G401 (cell line): ENCODE results near the gene OLFM1. TPM values are rescaled to one million over a fixed set of nuclear protein-coding genes. Genes with fewer than 3 reads are reported as not detected.

Experiments
- DNase-seq: peaks from one replicate; pipeline ENCODE4 v3.0.0-alpha.2; 2015; ENCODE audit warnings: low spot score
- in situ Hi-C: cut with HindIII; loops from 2 replicates; pipeline ENCODE4 v1.10.0; 2016; ENCODE audit warnings: low sequenced_read_pairs, mixed read lengths
- total RNA-seq: library from RNA; depleted of rRNA; stranded (reverse); fragments of >200 nt; shearing (Covaris generic); gene quantifications from 2 replicates; pipeline ENCODE4 v1.2.3, GENCODE V29; 2014

OLFM1 gene
- total RNA-seq, 1 experiment from 2014 or later: 6.5 TPM

- no peak for DNase-seq
Observed at GRCh38 chr9:135074354-135075233, 12.9 kb upstream of the OLFM1 start.

GRCh38 chr9:135075234-135076142 is 12.0 kb upstream of the OLFM1 start:
- in situ Hi-C loops: no loop called here
- DNase-seq: peak; percentile 76

More at GRCh38 chr9:135074354-135075233, 12.9 kb upstream of the OLFM1 start:
- in situ Hi-C loops: no loop called here

GRCh38 chr9:135076143-135076875 is 11.2 kb upstream of the OLFM1 start:
- in situ Hi-C loops: no loop called here
- DNase-seq: no peak

- no peak for DNase-seq
Observed at GRCh38 chr9:135076876-135077430, 10.5 kb upstream of the OLFM1 start.

GRCh38 chr9:135077497-135078200 is 9.8 kb upstream of the OLFM1 start:
- in situ Hi-C loops: no loop called here
- no peak for DNase-seq

More at GRCh38 chr9:135076876-135077430, 10.5 kb upstream of the OLFM1 start:
- in situ Hi-C loops: no loop called here

GRCh38 chr9:135078361-135078821 is 9.1 kb upstream of the OLFM1 start:
- in situ Hi-C loops: no loop called here
- DNase-seq: no peak

- in situ Hi-C loops: no loop called here
- DNase-seq: no peak
Observed at GRCh38 chr9:135079018-135079417, 8.4 kb upstream of the OLFM1 start.

- DNase-seq: no peak
- in situ Hi-C loops: no loop called here
Observed at GRCh38 chr9:135079676-135080075, 7.8 kb upstream of the OLFM1 start.

- DNase-seq: no peak
- in situ Hi-C loops: no loop called here
Observed at GRCh38 chr9:135080286-135081263, 6.9 kb upstream of the OLFM1 start.

GRCh38 chr9:135081264-135081660 is 6.2 kb upstream of the OLFM1 start:
- no peak for DNase-seq

GRCh38 chr9:135081731-135082130 is 5.7 kb upstream of the OLFM1 start:
- in situ Hi-C loops: no loop called here
- no peak for DNase-seq

More at GRCh38 chr9:135081264-135081660, 6.2 kb upstream of the OLFM1 start:
- in situ Hi-C loops: no loop called here

GRCh38 chr9:135082536-135082935 is 4.9 kb upstream of the OLFM1 start:
- in situ Hi-C loops: no loop called here
- no peak for DNase-seq

GRCh38 chr9:135083241-135083810 is 4.1 kb upstream of the OLFM1 start:
- in situ Hi-C loops: no loop called here
- no peak for DNase-seq

- DNase-seq: no peak
- in situ Hi-C loops: no loop called here
Observed at GRCh38 chr9:135083831-135084230, 3.6 kb upstream of the OLFM1 start.

- no peak for DNase-seq
- in situ Hi-C loops: no loop called here
Observed at GRCh38 chr9:135084262-135084661, 3.2 kb upstream of the OLFM1 start.

GRCh38 chr9:135084881-135085760 is 2.3 kb upstream of the OLFM1 start:
- in situ Hi-C loops: no loop called here
- no peak for DNase-seq
